Mammary epithelial cell (primary cell): ENCODE results near the gene CACNA2D1.

Experiments used
- EZH2 ChIP-seq: IDR thresholded peaks from 2 replicates; pipeline ENCODE4 v1.6.1; 2012; ENCODE audit warnings: low read length, inconsistent platforms, borderline replicate concordance
- TF ChIP-seq, protein P1 (sequence below), 2 donors: IDR thresholded peaks in 1 of 2; conservative IDR thresholded peaks in 1 of 2; 2 replicates each; pipeline ENCODE4 v1.5.1; 2011 to 2012; ENCODE audit warnings: inconsistent platforms in 2 of 2, low read length in 2 of 2, mild to moderate bottlenecking in 2 of 2, control low read depth in 1 of 2, low read depth in 1 of 2; ENCODE audit not compliant: insufficient read depth in 1 of 2; ENCODE audit errors: extremely low read depth in 1 of 2

DNA sequence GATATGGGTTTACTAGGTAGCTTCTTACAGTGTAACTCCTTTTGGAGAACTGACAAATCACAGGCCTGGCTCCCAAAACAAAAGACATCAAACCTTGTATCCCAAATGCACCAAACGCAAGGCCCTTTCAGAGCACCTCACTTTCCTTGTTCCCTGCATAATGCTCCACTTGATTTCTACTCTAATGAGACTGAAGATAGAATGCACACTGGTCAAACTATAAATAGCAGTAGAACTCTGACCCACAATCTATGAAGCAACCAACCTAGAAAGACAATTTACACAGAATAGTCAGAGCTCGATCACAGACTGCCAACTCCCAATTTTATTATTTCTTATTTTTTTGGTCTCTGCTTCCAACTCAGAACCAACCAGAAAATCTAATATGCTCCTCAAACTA lies 214.4 kb downstream of the CACNA2D1 start:
- TF ChIP-seq, protein P1, sequence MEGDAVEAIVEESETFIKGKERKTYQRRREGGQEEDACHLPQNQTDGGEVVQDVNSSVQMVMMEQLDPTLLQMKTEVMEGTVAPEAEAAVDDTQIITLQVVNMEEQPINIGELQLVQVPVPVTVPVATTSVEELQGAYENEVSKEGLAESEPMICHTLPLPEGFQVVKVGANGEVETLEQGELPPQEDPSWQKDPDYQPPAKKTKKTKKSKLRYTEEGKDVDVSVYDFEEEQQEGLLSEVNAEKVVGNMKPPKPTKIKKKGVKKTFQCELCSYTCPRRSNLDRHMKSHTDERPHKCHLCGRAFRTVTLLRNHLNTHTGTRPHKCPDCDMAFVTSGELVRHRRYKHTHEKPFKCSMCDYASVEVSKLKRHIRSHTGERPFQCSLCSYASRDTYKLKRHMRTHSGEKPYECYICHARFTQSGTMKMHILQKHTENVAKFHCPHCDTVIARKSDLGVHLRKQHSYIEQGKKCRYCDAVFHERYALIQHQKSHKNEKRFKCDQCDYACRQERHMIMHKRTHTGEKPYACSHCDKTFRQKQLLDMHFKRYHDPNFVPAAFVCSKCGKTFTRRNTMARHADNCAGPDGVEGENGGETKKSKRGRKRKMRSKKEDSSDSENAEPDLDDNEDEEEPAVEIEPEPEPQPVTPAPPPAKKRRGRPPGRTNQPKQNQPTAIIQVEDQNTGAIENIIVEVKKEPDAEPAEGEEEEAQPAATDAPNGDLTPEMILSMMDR (conservative IDR thresholded peaks at IDR 0.05 in 1 of 2, IDR thresholded peaks at IDR 0.05 in 1 of 2; ENCODE audit: extremely low read depth in 1 of 2, insufficient read depth in 1 of 2, low read depth in 1 of 2, low read length in 2 of 2): no peak
- no peak for TF ChIP-seq EZH2
